Right lobe of liver (tissue), 6 donors: ENCODE results near the gene SCAPER. TPM values are rescaled to one million over a fixed set of nuclear protein-coding genes. Genes with fewer than 3 reads are reported as not detected.

Experiments
- ATAC-seq, 4 donors: fragments of 200-7000 bp; cut with Tn5 transposase; one replicate each; pipeline ENCODE4 v1.9.1; 2020; ENCODE audit warnings: mild to moderate bottlenecking in 4 of 4, moderate library complexity in 4 of 4
- DNase-seq, 3 donors: peaks; one replicate each; pipeline ENCODE4 v3.0.0-alpha.2; 2020
- H3K27ac ChIP-seq, 3 donors: fragments of 200-600 bp; one replicate each; pipeline ENCODE4 v1.8.0; 2022
- H3K27me3 ChIP-seq, 2 donors: fragments of 200-600 bp; one replicate each; pipeline ENCODE4 v1.8.0; 2022
- H3K36me3 ChIP-seq, 4 donors: fragments of 200-600 bp; sonication (generic) in 1 of 4; one replicate each; pipeline versions ENCODE4 v1.5.1 to v1.8.0; 2017 to 2022; ENCODE audit warnings: control low read depth in 1 of 4
- H3K4me1 ChIP-seq, 4 donors: fragments of 200-600 bp; sonication (generic) in 1 of 4; one replicate each; pipeline versions ENCODE4 v1.5.1 to v1.8.0; 2017 to 2022; ENCODE audit warnings: control low read depth in 1 of 4
- H3K4me3 ChIP-seq, 3 donors: fragments of 200-600 bp; one replicate each; pipeline ENCODE4 v1.8.0; 2022
- H3K9me3 ChIP-seq, 4 donors: fragments of 200-600 bp; sonication (generic) in 1 of 4; one replicate each; pipeline versions ENCODE4 v1.5.1 to v1.8.0; 2017 to 2022; ENCODE audit warnings: control low read depth in 1 of 4
- POLR2A ChIP-seq: fragments of 450-650 bp; IDR thresholded peaks from one replicate; pipeline ENCODE4 v1.6.1; 2017; ENCODE audit warnings: antibody characterized with exemption, mild to moderate bottlenecking
- WGBS: methylation state at CpG from one replicate; pipeline ENCODE4 v1.1.6; 2018; ENCODE audit warnings: low coverage, low lambda C conversion rate; ENCODE audit not compliant: insufficient coverage; ENCODE audit errors: missing lambda C conversion rate; 5-methylcytosine and 5-hydroxymethylcytosine counted together
- intact Hi-C, 2 donors: fragments of 100-400 bp; cut with DNase I; formaldehyde crosslinking; loops; one replicate each; pipeline versions ENCODE4 v1.11.2 to v1.14.1; 2022
- total RNA-seq, 6 experiments: library from RNA; depleted of rRNA in 2 of 6; stranded (reverse); fragments of >200 nt in 2 of 6; fragmentation: NEBNext Ultra II Directional in 3 of 6; extraction: Animal tissue kit (Norgen Biotek cat#: 25700) in 3 of 6; gene quantifications; one replicate each; pipeline versions ENCODE4 v1.1.0 to v1.2.4, GENCODE V29; 2016 to 2023
- TF ChIP-seq, protein P1 (sequence below), 4 donors: fragments of 200-600 bp in 3 of 4; fragments of 450-650 bp in 1 of 4; IDR thresholded peaks; one replicate each; pipeline versions ENCODE4 v1.5.1 to v1.8.0; 2016 to 2022; ENCODE audit warnings: antibody characterized with exemption in 4 of 4, mild to moderate bottlenecking in 2 of 4
- donor health status: DM: no; HTN: yes; CAD: no.
- donor health status: DM: no; HTN: no; CAD: no.
- donor health status: DM: no; HTN: no; CAD: no.
- donor health status: DM: no; HTN: yes; CAD: no.
- donor health status: DM: no; HTN: yes; CAD: no.

The SCAPER gene
- total RNA-seq, 6 experiments from 2014 or later: 6.7 to 17.3 (median 10.4) TPM

DNA sequence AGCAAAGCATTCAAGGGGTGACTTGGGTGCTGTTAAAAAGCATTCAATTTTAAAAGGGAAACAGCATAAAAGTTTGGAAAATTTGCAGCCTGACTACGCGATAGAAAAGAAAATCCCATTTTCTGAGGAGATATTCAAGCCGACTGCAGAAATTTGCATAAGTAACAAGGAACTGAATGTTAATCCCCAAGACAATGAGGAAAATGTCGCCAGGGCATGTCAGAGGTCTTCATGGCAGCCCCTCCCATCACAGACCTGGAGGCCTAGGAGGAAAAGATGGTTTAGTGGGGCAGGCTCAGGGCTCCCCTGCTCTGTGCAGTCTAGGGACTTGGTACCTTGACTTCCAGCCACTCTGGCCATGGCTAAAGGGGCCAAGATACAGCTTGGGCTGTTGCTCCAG lies 475.5 kb downstream of the SCAPER start:
- 92% methylated on average over 2 of the region's 4 CpGs for WGBS
- Histone ChIP-seq H3K27me3 (no peaks in the 10 kb centered on the region), H3K9me3 (no peaks in the 10 kb centered on the region), H3K4me1 (no peaks in the 10 kb centered on the region), H3K27ac (no peak overlapping the region), H3K36me3 (peaks cover 0 to 4% (median 0%) of the 10 kb centered on the region in 4 donors), H3K4me3 (no peak overlapping the region)
- TF ChIP-seq, protein P1, sequence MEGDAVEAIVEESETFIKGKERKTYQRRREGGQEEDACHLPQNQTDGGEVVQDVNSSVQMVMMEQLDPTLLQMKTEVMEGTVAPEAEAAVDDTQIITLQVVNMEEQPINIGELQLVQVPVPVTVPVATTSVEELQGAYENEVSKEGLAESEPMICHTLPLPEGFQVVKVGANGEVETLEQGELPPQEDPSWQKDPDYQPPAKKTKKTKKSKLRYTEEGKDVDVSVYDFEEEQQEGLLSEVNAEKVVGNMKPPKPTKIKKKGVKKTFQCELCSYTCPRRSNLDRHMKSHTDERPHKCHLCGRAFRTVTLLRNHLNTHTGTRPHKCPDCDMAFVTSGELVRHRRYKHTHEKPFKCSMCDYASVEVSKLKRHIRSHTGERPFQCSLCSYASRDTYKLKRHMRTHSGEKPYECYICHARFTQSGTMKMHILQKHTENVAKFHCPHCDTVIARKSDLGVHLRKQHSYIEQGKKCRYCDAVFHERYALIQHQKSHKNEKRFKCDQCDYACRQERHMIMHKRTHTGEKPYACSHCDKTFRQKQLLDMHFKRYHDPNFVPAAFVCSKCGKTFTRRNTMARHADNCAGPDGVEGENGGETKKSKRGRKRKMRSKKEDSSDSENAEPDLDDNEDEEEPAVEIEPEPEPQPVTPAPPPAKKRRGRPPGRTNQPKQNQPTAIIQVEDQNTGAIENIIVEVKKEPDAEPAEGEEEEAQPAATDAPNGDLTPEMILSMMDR (IDR thresholded peaks at IDR 0.05): no peak
- TF ChIP-seq POLR2A: no peak
- intact Hi-C loops: no loop called here
- no peak for ATAC-seq
- DNase-seq: no peak

DNA sequence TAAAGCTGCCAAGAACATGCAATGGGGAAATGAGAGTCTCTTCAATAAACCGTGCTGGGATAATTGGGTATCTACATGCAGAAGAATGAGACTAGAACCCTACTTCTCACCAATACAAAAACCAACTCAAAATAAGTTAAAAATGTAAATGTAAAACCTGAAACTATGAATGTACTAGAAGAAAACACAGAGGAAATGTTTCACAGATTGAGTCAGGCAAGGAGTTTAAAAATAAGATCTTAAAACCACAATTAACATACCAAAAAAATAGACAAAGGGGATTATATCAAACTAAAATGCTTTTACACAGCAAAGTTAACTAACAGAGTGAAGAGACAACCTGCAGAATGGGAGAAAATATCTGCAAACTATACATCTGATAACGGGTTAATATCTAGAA lies 478.2 kb downstream of the SCAPER start:
- Histone ChIP-seq H3K36me3 (peaks cover 0 to 4% (median 0%) of the 10 kb centered on the region in 4 donors), H3K27ac (no peak overlapping the region), H3K4me3 (no peak overlapping the region), H3K27me3 (no peaks in the 10 kb centered on the region), H3K4me1 (no peaks in the 10 kb centered on the region), H3K9me3 (no peaks in the 10 kb centered on the region)
- intact Hi-C loops: no loop called here
- no peak for DNase-seq
- no peak for ATAC-seq
- 81% methylated on average over 2 of the region's 2 CpGs for WGBS
- TF ChIP-seq, protein P1 (IDR thresholded peaks at IDR 0.05): no peak
- TF ChIP-seq POLR2A: no peak

DNA sequence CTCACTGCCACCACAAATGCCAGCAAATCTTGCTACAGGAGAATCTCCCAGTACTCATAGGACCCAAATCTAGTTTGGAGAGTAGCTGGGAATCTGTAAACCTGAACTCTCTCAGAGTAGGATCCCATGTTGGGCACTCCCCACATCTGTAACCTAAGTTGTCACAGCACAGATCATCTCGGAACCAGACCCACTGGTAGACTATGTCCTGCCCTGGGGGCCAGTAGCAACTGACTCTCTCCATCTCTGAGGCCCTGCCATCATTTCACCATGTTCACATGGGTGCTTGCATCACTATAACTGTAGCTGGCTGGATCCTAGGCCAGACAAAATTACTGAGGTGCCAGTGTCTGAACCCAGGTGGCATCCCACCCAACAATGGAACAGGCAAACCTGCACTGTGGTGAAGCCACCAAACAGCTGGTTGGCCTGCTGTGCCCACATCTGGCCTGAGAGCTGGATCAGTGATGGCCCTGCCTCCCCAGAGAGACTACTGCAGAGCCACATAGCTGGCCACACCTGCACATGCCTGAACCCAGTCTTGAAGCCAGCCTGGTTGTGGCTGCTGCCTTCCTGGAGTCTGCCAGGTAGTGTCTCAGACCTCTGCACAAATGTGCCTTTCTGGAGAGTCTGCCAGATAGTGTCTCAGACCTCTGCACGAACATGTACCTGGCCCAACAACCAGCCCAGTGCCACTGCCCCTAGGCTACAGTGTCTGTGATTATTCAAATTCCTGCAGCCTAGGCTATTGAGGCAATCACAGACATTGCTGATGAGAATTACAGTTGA lies 486.6 kb downstream of the SCAPER start:
- Histone ChIP-seq H3K4me1 (no peaks in the 10 kb centered on the region), H3K27ac (no peak overlapping the region), H3K36me3 (no peaks in the 10 kb centered on the region), H3K9me3 (no peaks in the 10 kb centered on the region), H3K27me3 (no peaks in the 10 kb centered on the region), H3K4me3 (no peak overlapping the region)
- DNase-seq (no peak), ATAC-seq (peak in 1 of 4 donors; percentile 28)
- WGBS: no CpG with 5 or more reads among the region's 2 CpGs
- TF ChIP-seq POLR2A: no peak
- TF ChIP-seq, protein P1 (IDR thresholded peaks at IDR 0.05): no peak
- intact Hi-C loops: no loop called here

DNA sequence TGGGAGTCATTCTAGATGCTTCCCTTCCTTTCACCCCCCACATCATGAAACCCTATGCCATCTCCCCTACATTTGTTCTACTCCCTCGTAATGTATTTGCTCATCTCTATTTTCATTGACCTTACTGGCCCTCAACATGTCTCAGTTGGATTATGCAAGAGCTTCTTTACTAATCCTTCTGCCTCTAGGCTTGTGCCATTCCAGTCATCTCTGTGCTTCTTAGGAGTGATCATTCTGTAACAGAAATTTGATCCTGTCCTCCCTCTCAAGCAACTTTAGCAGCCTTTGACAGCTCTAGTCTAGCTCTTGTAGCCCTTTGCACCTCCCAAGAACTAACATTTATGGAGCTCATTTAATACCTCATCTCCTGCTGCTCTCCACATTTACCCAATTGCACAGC lies 503.9 kb downstream of the SCAPER start:
- ATAC-seq (no peak), DNase-seq (no peak)
- intact Hi-C loops: no loop called here
- H3K36me3 ChIP-seq: peaks cover 0 to 1% (median 0%) of the 10 kb centered on the region in 4 donors
- no peaks in the 10 kb centered on the region for H3K4me1 ChIP-seq
- no peak overlapping the region for H3K4me3 ChIP-seq
- WGBS: 62% methylated on average over 1 of the region's 1 CpG
- TF ChIP-seq, protein P1 (IDR thresholded peaks at IDR 0.05): no peak
- no peak for TF ChIP-seq POLR2A
- H3K9me3 ChIP-seq: no peaks in the 10 kb centered on the region
- no peaks in the 10 kb centered on the region for H3K27me3 ChIP-seq
- H3K27ac ChIP-seq: no peak overlapping the region
